Small intestine (tissue), 7 donors: ENCODE data around the gene MAN2A1. TPM values are rescaled to one million over a fixed set of nuclear protein-coding genes. Genes with fewer than 3 reads are reported as not detected.
A peak's percentile ranks its signal among the peaks of the same experiment; 100 is the strongest.

Experiments used
- DNase-seq, 2 donors: peaks; one replicate each; pipeline versions ENCODE4 v3.0.0 to v3.0.0-alpha.2; 2013
- FAIRE-seq: peaks from 2 replicates; lab custom pipeline; 2012; peaks lifted over from hg19 to GRCh38; lab: Jason Lieb, UNC
- H3K27ac ChIP-seq, 3 donors: one replicate each; pipeline ENCODE4 v1.5.1; 2013; ENCODE audit warnings: low read length in 2 of 3, mild to moderate bottlenecking in 2 of 3, control low read depth in 1 of 3, inconsistent platforms in 1 of 3, low read depth in 1 of 3, moderate library complexity in 1 of 3
- H3K27me3 ChIP-seq, 3 donors: one replicate each; pipeline ENCODE4 v1.6.1; 2013; ENCODE audit warnings: low read length in 3 of 3, inconsistent platforms in 1 of 3; ENCODE audit not compliant: control insufficient read depth in 3 of 3, insufficient read depth in 3 of 3
- H3K36me3 ChIP-seq, 3 donors: one replicate each; pipeline ENCODE4 v1.6.1; 2013; ENCODE audit warnings: low read length in 3 of 3, inconsistent platforms in 1 of 3, low read depth in 1 of 3, mild to moderate bottlenecking in 1 of 3, moderate library complexity in 1 of 3; ENCODE audit not compliant: control insufficient read depth in 3 of 3, insufficient read depth in 2 of 3
- H3K4me1 ChIP-seq, 3 donors: one replicate each; pipeline ENCODE4 v1.6.1; 2013; ENCODE audit warnings: low read length in 2 of 3, inconsistent platforms in 1 of 3, low read depth in 1 of 3, mild to moderate bottlenecking in 1 of 3, moderate library complexity in 1 of 3; ENCODE audit not compliant: control insufficient read depth in 3 of 3, insufficient read depth in 2 of 3
- H3K4me3 ChIP-seq, 3 donors: one replicate each; pipeline ENCODE4 v1.5.1; 2013; ENCODE audit warnings: low read length in 3 of 3, control low read depth in 1 of 3, inconsistent platforms in 1 of 3, low read depth in 1 of 3, mild to moderate bottlenecking in 1 of 3, moderate library complexity in 1 of 3
- H3K9me3 ChIP-seq, 2 donors: one replicate each; pipeline ENCODE4 v1.6.1; 2013; ENCODE audit warnings: low read depth in 1 of 2, low read length in 1 of 2; ENCODE audit not compliant: control insufficient read depth in 2 of 2, insufficient read depth in 1 of 2
- WGBS, 3 donors: extraction: QIAGEN DNeasy Blood & Tissue Kit; methylation state at CpG; one replicate each; pipeline ENCODE4 v1.1.7; 2013; 5-methylcytosine and 5-hydroxymethylcytosine counted together
- polyA plus RNA-seq, 4 donors: library from polyadenylated mRNA; stranded (reverse) in 3 of 4; unstranded in 1 of 4; fragments of 200-250 nt in 3 of 4; fragments of 120-200 nt in 1 of 4; gene quantifications; one replicate each; pipeline versions ENCODE4 v1.2.1 to v1.2.3, GENCODE V29; 2013
- donor health status: healthy with polysubstance abuse.
- donor health status: control.
- donor health status: control.
- donor health status: Bipolar disorder and iron deficiency.
- donor health status: healthy.

MAN2A1 gene
- polyA plus RNA-seq, 4 donors: 16.3 to 106 (median 21.7) TPM

DNA sequence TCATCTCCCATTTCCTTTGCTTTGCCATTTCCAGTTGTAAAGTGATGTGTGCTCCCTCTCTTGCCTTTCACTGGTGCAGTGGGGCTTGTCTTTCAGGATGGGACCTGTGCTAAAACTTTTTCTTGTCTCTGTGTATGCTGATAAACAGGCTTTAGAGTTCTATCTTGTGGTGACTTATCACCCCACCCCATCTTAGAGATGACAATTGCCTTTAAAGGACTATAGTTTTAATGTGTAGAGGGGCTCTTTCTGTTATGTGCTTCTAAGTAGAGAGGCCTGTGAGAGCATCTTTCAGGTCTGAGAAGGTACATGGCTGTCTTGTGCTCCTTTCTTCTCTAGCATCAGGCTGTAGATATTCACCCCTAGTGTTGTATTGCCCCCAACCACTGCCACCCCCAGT, 21.9 kb downstream of the MAN2A1 start:
- Histone ChIP-seq H3K4me1 (peaks cover 7 to 28% (median 15%) of the 10 kb centered on the region in 3 donors), H3K9me3 (no peaks in the 10 kb centered on the region), H3K36me3 (peaks cover 0 to 4% (median 0%) of the 10 kb centered on the region in 3 donors), H3K27me3 (no peaks in the 10 kb centered on the region), H3K4me3 (no peak overlapping the region), H3K27ac (no peak overlapping the region)
- FAIRE-seq (no peak), DNase-seq (no peak)

GRCh38 chr5:109713453-109713852, 23.7 kb downstream of the MAN2A1 start:
- FAIRE-seq (no peak), DNase-seq (no peak)
- 70 to 80% (median 72%) methylated on average over 3 of the region's 3 CpGs for WGBS, 3 donors
- peaks cover 0 to 5% (median 0%) of the 10 kb centered on the region in 3 donors for H3K36me3 ChIP-seq
- no peaks in the 10 kb centered on the region for H3K9me3 ChIP-seq
- no peak overlapping the region for H3K27ac ChIP-seq
- peaks cover 4 to 11% (median 10%) of the 10 kb centered on the region in 3 donors for H3K4me1 ChIP-seq
- H3K4me3 ChIP-seq: no peak overlapping the region
- no peaks in the 10 kb centered on the region for H3K27me3 ChIP-seq

DNA sequence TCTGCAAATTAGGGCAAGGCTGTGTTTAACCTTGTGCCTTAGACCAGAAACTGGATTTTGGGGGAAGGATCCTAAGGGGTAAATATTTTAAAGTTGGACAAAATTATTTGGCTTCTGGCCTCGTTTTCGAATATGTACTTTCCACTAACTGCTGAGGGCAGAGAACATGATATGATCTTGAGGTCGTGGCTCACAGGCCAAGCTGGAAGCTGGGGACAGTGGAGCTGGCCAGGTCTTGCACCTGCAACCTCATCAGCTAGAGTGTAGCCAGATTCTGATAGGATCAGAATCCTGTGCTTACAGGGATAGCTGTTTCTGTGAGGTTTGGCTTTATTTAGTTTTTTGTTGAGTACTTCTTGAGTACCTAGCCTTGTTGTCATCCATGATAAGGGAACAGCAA, 24.9 kb downstream of the MAN2A1 start:
- FAIRE-seq: no peak
- Histone ChIP-seq H3K4me1 (peaks cover 2 to 6% (median 3%) of the 10 kb centered on the region in 3 donors), H3K4me3 (no peak overlapping the region), H3K36me3 (peaks cover 0 to 7% (median 0%) of the 10 kb centered on the region in 3 donors), H3K9me3 (no peaks in the 10 kb centered on the region), H3K27ac (no peak overlapping the region), H3K27me3 (no peaks in the 10 kb centered on the region)
- DNase-seq: no peak
- 16 to 45% (median 27%) methylated on average over 3 of the region's 3 CpGs for WGBS, 3 donors

- 45 to 67% (median 64%) methylated on average over 3 of the region's 3 CpGs for WGBS, 3 donors
- FAIRE-seq (no peak), DNase-seq (peak in 1 of 2 donors; percentile 71)
- Histone ChIP-seq H3K36me3 (peaks cover 0 to 7% (median 0%) of the 10 kb centered on the region in 3 donors), H3K27ac (no peak overlapping the region), H3K27me3 (no peaks in the 10 kb centered on the region), H3K9me3 (no peaks in the 10 kb centered on the region), H3K4me1 (peaks cover 0 to 5% (median 2%) of the 10 kb centered on the region in 3 donors), H3K4me3 (no peak overlapping the region)
These were observed 28.5 kb downstream of the MAN2A1 start for GRCh38 chr5:109718216-109718615.

- Histone ChIP-seq H3K9me3 (no peaks in the 10 kb centered on the region), H3K27ac (no peak overlapping the region), H3K27me3 (no peaks in the 10 kb centered on the region), H3K36me3 (peaks cover 0 to 7% (median 0%) of the 10 kb centered on the region in 3 donors), H3K4me3 (no peak overlapping the region), H3K4me1 (peaks cover 0 to 5% (median 2%) of the 10 kb centered on the region in 3 donors)
- DNase-seq (no peak), FAIRE-seq (no peak)
- 87 to 93% (median 91%) methylated on average over 4 of the region's 4 CpGs for WGBS, 3 donors
These were observed 28.9 kb downstream of the MAN2A1 start for GRCh38 chr5:109718632-109719031.

GRCh38 chr5:109719978-109720377, 30.3 kb downstream of the MAN2A1 start:
- DNase-seq (no peak), FAIRE-seq (no peak)
- no peaks in the 10 kb centered on the region for H3K27me3 ChIP-seq
- peaks cover 0 to 2% (median 0%) of the 10 kb centered on the region in 3 donors for H3K36me3 ChIP-seq
- no peak overlapping the region for H3K4me3 ChIP-seq
- H3K27ac ChIP-seq: no peak overlapping the region
- peaks cover 0 to 5% (median 0%) of the 10 kb centered on the region in 3 donors for H3K4me1 ChIP-seq
- H3K9me3 ChIP-seq: no peaks in the 10 kb centered on the region

- H3K9me3 ChIP-seq: no peaks in the 10 kb centered on the region
- peaks cover 0 to 2% (median 0%) of the 10 kb centered on the region in 3 donors for H3K36me3 ChIP-seq
- H3K4me1 ChIP-seq: peaks cover 0 to 9% (median 4%) of the 10 kb centered on the region in 3 donors
- no peak overlapping the region for H3K4me3 ChIP-seq
- no peaks in the 10 kb centered on the region for H3K27me3 ChIP-seq
- H3K27ac ChIP-seq: no peak overlapping the region
- DNase-seq (no peak), FAIRE-seq (no peak)
- WGBS, 3 donors: 96 to 100% (median 96%) methylated on average over 1 of the region's 1 CpG
These were observed 32.0 kb downstream of the MAN2A1 start for GRCh38 chr5:109721741-109722140.

GRCh38 chr5:109723606-109724005, 33.9 kb downstream of the MAN2A1 start:
- H3K9me3 ChIP-seq: no peaks in the 10 kb centered on the region
- H3K27me3 ChIP-seq: no peaks in the 10 kb centered on the region
- no peak for FAIRE-seq
- H3K27ac ChIP-seq: no peak overlapping the region
- peaks cover 1 to 6% (median 4%) of the 10 kb centered on the region in 3 donors for H3K4me1 ChIP-seq
- no peak for DNase-seq
- peaks cover 0 to under 1% (median 0%) of the 10 kb centered on the region in 3 donors for H3K36me3 ChIP-seq
- H3K4me3 ChIP-seq: no peak overlapping the region

DNA sequence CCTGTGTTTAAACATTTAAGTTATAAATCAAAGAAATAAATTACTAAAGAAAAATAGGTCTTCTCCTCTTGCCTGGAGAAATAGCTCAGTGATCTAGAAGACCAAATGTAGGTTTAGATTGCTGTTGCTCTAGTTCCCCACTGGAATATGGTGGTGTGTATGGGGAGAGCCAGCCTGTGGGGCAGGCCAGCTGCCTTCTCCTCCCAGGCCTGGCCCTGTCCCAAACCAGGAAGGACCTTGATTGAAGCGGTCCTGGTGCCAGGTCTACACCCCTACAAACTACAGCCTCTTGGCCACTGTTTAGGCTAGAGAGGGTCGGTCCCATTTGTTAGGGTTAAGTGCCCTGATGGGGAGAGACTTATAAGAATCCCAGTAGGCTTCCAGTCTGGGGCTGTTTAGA, 35.4 kb downstream of the MAN2A1 start:
- Histone ChIP-seq H3K27me3 (no peaks in the 10 kb centered on the region), H3K27ac (no peak overlapping the region), H3K36me3 (peaks cover 0 to 4% (median 0%) of the 10 kb centered on the region in 3 donors), H3K4me3 (no peak overlapping the region), H3K9me3 (no peaks in the 10 kb centered on the region), H3K4me1 (peaks cover 1 to 6% (median 4%) of the 10 kb centered on the region in 3 donors)
- FAIRE-seq (no peak), DNase-seq (no peak)
- WGBS, 3 donors: 37 to 77% (median 42%) methylated on average over 2 of the region's 2 CpGs
